Omental fat pad (tissue), 4 donors: ENCODE data around the gene DHRSX. TPM values are rescaled to one million over a fixed set of nuclear protein-coding genes. Genes with fewer than 3 reads are reported as not detected.

Source experiments
- ATAC-seq: fragments of 150-250 bp; one replicate; pipeline ENCODE4 v1.9.1; 2016; ENCODE audit warnings: mild to moderate bottlenecking, moderate library complexity; ENCODE audit not compliant: low FRiP score
- DNase-seq: peaks from one replicate; pipeline ENCODE4 v3.0.0-alpha.2; 2019; ENCODE audit warnings: low spot score
- CTCF ChIP-seq, 3 donors: fragments of 450-650 bp; IDR thresholded peaks; one replicate each; pipeline ENCODE4 v1.5.1; 2016 to 2017; ENCODE audit warnings: antibody characterized with exemption in 3 of 3, mild to moderate bottlenecking in 3 of 3, moderate library complexity in 2 of 3
- total RNA-seq, 4 donors: library from RNA; depleted of rRNA; stranded (reverse); fragments of >200 nt; gene quantifications; one replicate each; pipeline ENCODE4 v1.1.0, GENCODE V29; 2016

DHRSX gene
- total RNA-seq, 4 donors from 2014 or later = 18.6 to 34.2 (median 21.4) TPM

- DNase-seq (no peak), ATAC-seq (no peak)
- no peak for TF ChIP-seq CTCF (IDR thresholded peaks at IDR 0.05)
Observed at GRCh38 chrX:2445662-2446623, 54.8 kb downstream of the DHRSX start.

- no peak for ATAC-seq
- TF ChIP-seq CTCF (IDR thresholded peaks at IDR 0.05) = no peak
- DNase-seq = no peak
Observed at GRCh38 chrX:2442694-2443093, 58.1 kb downstream of the DHRSX start.

GRCh38 chrX:2441466-2441865 lies 59.3 kb downstream of the DHRSX start:
- ATAC-seq (no peak), DNase-seq (no peak)
- no peak for TF ChIP-seq CTCF (IDR thresholded peaks at IDR 0.05)

- no peak for ATAC-seq
- TF ChIP-seq CTCF (IDR thresholded peaks at IDR 0.05) = no peak
- DNase-seq = no peak
Observed at GRCh38 chrX:2439613-2440012, 61.2 kb downstream of the DHRSX start.

- no peak for TF ChIP-seq CTCF (IDR thresholded peaks at IDR 0.05)
- no peak for DNase-seq
Observed at GRCh38 chrX:2435465-2435864, 65.3 kb downstream of the DHRSX start.

GRCh38 chrX:2434270-2435163 lies 66.3 kb downstream of the DHRSX start:
- no peak for ATAC-seq
- DNase-seq = no peak
- no peak for TF ChIP-seq CTCF (IDR thresholded peaks at IDR 0.05)

More at GRCh38 chrX:2435465-2435864, 65.3 kb downstream of the DHRSX start:
- no peak for ATAC-seq
